Loucy (cell line): ENCODE measurements around the gene C1orf105.

Experiments
- H2AFZ ChIP-seq: fragments of 200-600 bp; sonication (generic); 2 replicates; pipeline ENCODE4 v1.6.0; 2016; ENCODE audit warnings: antibody characterized with exemption, mild to moderate bottlenecking, low read length, moderate library complexity
- H3F3A ChIP-seq: fragments of 200-600 bp; 2 replicates; pipeline ENCODE4 v1.6.0; 2016; ENCODE audit warnings: antibody characterized with exemption, low read depth, mild to moderate bottlenecking
- H3K27me3 ChIP-seq: fragments of 200-600 bp; sonication (generic); 2 replicates; pipeline ENCODE4 v1.6.1; 2014; ENCODE audit warnings: low read length, mild to moderate bottlenecking; ENCODE audit not compliant: insufficient read depth, poor library complexity, severe bottlenecking
- H3K36me3 ChIP-seq: fragments of 200-600 bp; sonication (generic); 2 replicates; pipeline ENCODE4 v1.6.1; 2016; ENCODE audit warnings: low read length; ENCODE audit not compliant: insufficient read depth
- H3K4me1 ChIP-seq: fragments of 200-600 bp; sonication (generic); 2 replicates; pipeline ENCODE4 v1.5.1; 2014; ENCODE audit warnings: low read length, mild to moderate bottlenecking; ENCODE audit not compliant: insufficient read depth, poor library complexity, severe bottlenecking
- H3K4me2 ChIP-seq: fragments of 200-600 bp; sonication (generic); 2 replicates; pipeline ENCODE4 v1.6.0; 2014; ENCODE audit warnings: antibody characterized with exemption, low read length, low read depth, mild to moderate bottlenecking; ENCODE audit not compliant: poor library complexity, severe bottlenecking
- H3K4me3 ChIP-seq: fragments of 200-600 bp; sonication (generic); 2 replicates; pipeline ENCODE4 v1.5.1; 2014; ENCODE audit warnings: low read length, mild to moderate bottlenecking, mixed read lengths; ENCODE audit not compliant: poor library complexity, severe bottlenecking
- H3K79me2 ChIP-seq: fragments of 200-600 bp; sonication (generic); 2 replicates; pipeline ENCODE4 v1.6.1; 2014; ENCODE audit warnings: low read length; ENCODE audit not compliant: insufficient read depth
- H3K9ac ChIP-seq: fragments of 200-600 bp; sonication (generic); 2 replicates; pipeline ENCODE4 v1.6.0; 2014; ENCODE audit warnings: mild to moderate bottlenecking, low read depth, low read length, moderate library complexity; ENCODE audit not compliant: poor library complexity, severe bottlenecking
- H3K9me2 ChIP-seq: fragments of 200-600 bp; sonication (generic); replicated peaks from 2 replicates; pipeline ENCODE4 v1.6.1; 2016; ENCODE audit warnings: low read depth, low read length, mixed read lengths
- H3K9me3 ChIP-seq: fragments of 200-600 bp; sonication (generic); 2 replicates; pipeline ENCODE4 v1.6.1; 2014; ENCODE audit warnings: mild to moderate bottlenecking, antibody characterized with exemption, low read length, low read depth; ENCODE audit not compliant: insufficient read depth
- H4K20me1 ChIP-seq: fragments of 200-600 bp; sonication (generic); 2 replicates; pipeline ENCODE4 v1.6.0; 2014; ENCODE audit warnings: antibody characterized with exemption, low read length, mild to moderate bottlenecking; ENCODE audit not compliant: insufficient read depth, poor library complexity, severe bottlenecking
- EZH2phosphoT487 ChIP-seq: fragments of 200-600 bp; IDR thresholded peaks from 2 replicates; pipeline ENCODE4 v1.6.1; 2018; ENCODE audit warnings: antibody characterized with exemption, mild to moderate bottlenecking, moderate library complexity, borderline replicate concordance
- TF ChIP-seq, protein P1 (sequence below): fragments of 200-600 bp; sonication (generic); conservative IDR thresholded peaks from 2 replicates; pipeline ENCODE4 v1.5.1; 2014; ENCODE audit warnings: mild to moderate bottlenecking, antibody characterized with exemption, low read length

Gene C1orf105

DNA sequence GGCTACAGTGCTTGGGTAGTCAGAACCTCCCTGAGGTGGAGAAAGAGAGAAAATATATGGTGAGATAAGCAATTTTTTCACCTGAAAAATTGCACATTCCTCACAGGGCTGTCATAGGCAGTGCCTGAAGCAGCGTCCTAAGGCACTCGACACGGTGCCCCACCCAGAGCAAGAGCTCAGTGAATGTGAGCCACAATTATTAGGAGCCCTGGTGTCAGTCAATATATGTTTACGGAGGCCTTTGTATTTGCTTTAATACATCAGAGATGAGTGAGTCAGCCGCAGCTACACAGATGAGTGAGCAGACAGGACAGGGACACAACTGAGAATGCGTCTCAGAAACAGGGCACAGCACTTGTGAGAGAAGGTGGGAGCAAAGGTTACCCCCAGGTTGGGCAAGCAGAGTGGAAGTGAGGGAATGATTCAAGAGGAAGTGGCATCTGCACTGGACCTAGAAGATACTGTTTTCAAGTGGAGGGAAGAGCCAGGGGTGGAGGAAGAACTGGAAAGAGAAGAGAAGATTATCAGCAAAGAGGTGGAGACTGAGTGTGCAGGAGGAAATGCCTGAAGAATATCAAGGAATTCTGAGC is 28.6 kb downstream of the C1orf105 start:
- Histone ChIP-seq H3K27me3 (no peaks in the 10 kb centered on the region), H3K9me3 (no peaks in the 10 kb centered on the region), H3F3A (no peaks in the 10 kb centered on the region), H3K4me2 (no peak overlapping the region), H2AFZ (peak overlapping the region; percentile 96), H3K4me1 (peaks cover 31% of the 10 kb centered on the region), H3K36me3 (no peaks in the 10 kb centered on the region), H3K4me3 (no peak overlapping the region), H3K9me2 (no peaks in the 10 kb centered on the region), H4K20me1 (no peaks in the 10 kb centered on the region), H3K9ac (no peak overlapping the region), H3K79me2 (0 out of 2 replicates have a peak, but pooled peaks cover 4% of the 10 kb centered on the region)
- TF ChIP-seq, protein P1, sequence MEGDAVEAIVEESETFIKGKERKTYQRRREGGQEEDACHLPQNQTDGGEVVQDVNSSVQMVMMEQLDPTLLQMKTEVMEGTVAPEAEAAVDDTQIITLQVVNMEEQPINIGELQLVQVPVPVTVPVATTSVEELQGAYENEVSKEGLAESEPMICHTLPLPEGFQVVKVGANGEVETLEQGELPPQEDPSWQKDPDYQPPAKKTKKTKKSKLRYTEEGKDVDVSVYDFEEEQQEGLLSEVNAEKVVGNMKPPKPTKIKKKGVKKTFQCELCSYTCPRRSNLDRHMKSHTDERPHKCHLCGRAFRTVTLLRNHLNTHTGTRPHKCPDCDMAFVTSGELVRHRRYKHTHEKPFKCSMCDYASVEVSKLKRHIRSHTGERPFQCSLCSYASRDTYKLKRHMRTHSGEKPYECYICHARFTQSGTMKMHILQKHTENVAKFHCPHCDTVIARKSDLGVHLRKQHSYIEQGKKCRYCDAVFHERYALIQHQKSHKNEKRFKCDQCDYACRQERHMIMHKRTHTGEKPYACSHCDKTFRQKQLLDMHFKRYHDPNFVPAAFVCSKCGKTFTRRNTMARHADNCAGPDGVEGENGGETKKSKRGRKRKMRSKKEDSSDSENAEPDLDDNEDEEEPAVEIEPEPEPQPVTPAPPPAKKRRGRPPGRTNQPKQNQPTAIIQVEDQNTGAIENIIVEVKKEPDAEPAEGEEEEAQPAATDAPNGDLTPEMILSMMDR, result no peak
- no peak for TF ChIP-seq EZH2phosphoT487

DNA sequence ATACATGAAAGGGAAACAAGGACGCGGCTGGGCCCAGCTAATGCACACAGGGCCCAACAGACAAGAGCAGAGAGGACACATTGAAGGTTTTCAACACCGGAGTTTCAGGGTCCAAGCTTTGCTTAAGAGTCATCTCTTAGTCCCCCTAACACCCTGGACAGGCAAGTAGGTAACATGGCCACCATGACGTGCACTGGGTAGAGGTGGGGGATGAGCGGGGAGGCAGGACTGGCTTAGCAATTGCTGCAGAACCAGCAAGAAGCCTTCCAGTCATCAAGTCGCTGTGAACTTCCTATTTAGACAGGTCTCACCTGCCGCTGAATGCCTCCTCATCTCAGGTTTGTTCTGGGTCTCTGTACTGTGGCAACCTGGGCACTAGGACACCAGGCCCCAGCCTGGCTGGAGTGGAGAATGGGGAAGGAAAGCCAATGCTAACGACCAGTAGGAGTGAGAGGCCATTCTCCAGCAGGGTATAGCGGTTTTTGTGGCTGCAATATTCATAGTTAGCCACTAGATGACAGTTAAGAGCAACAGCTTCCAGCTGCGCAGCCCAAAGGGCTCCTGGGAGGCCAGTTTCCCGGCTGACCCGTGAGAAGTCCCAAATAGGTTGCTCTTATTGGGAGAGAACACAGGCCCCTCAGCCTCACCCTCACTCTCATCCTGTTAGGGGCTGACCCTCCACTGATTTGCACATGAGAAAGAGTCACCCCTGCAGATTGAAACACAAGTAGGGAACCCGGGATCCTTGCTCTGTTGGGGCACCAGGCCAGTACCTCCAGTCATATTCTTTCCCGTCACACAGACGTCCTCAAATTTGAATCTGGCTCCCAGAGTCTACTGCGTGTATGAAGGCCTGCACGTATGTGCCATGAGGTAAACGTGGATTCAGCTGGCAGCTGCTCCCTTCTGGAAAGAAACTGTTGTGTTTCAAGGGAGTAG is 29.4 kb downstream of the C1orf105 start:
- Histone ChIP-seq H3K9ac (peak overlapping the region; percentile 13), H3K9me2 (no peaks in the 10 kb centered on the region), H3K36me3 (no peaks in the 10 kb centered on the region), H3K4me1 (peaks cover 23% of the 10 kb centered on the region), H4K20me1 (no peaks in the 10 kb centered on the region), H3K9me3 (no peaks in the 10 kb centered on the region), H3K4me2 (peak overlapping the region; percentile 63), H3F3A (no peaks in the 10 kb centered on the region), H3K4me3 (peak overlapping the region; percentile 33), H2AFZ (peak overlapping the region; percentile 96), H3K79me2 (no peaks in the 10 kb centered on the region), H3K27me3 (no peaks in the 10 kb centered on the region)
- TF ChIP-seq, protein P1, result peak; percentile 91
- TF ChIP-seq EZH2phosphoT487, result no peak

DNA sequence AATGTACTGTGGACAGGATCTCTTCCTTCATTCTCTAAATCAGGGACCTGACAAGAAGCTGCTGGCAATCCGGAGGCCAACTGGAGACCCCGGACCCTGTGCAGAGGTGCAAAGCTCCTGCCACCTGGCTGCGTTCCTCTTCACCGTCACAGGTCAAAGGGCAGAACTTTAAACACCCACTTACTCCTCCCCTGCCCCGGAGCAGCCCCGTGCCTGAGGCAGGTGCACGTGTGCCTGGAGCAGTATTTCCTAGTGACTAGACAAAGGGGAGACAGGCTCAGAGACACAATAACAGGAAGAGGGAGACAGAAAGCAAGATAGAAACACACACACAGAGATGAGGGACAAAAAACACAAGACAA is 30.0 kb downstream of the C1orf105 start:
- Histone ChIP-seq H2AFZ (peak overlapping the region; percentile 96; the same call in 1 of the 2 replicates), H3K27me3 (no peaks in the 10 kb centered on the region), H4K20me1 (no peaks in the 10 kb centered on the region), H3F3A (no peaks in the 10 kb centered on the region), H3K4me2 (no peak overlapping the region), H3K9me3 (no peaks in the 10 kb centered on the region), H3K79me2 (no peaks in the 10 kb centered on the region), H3K4me3 (no peak overlapping the region), H3K4me1 (peaks cover 22% of the 10 kb centered on the region), H3K9ac (peak overlapping the region; percentile 13), H3K36me3 (no peaks in the 10 kb centered on the region), H3K9me2 (no peaks in the 10 kb centered on the region)
- TF ChIP-seq, protein P1, result no peak
- no peak for TF ChIP-seq EZH2phosphoT487
